K562 (cell line): ENCODE results near the gene CORIN. TPM values are rescaled to one million over a fixed set of nuclear protein-coding genes. Genes with fewer than 3 reads are reported as not detected.

ENCODE experiments used
- ELF2 ChIP-seq: fragments of 250-450 bp; sonication (Bioruptor Pico); IDR thresholded peaks from 2 replicates; pipeline ENCODE4 v1.5.0; 2021; ENCODE audit warnings: mild to moderate bottlenecking
- MAZ ChIP-seq, 2 experiments: fragments of 450-650 bp in 1 of 2; sonication (generic) in 1 of 2; formaldehyde crosslinking; IDR thresholded peaks in 1 of 2; conservative IDR thresholded peaks in 1 of 2; 2 replicates each; pipeline versions ENCODE4 v1.4.0 to v1.5.0; 2020; ENCODE audit warnings: mild to moderate bottlenecking in 1 of 2, missing genetic modification reagents in 1 of 2
- MCM3 ChIP-seq: fragments of 450-650 bp; IDR thresholded peaks from 2 replicates; pipeline ENCODE4 v1.6.1; 2016
- RFX1 ChIP-seq: fragments of 450-650 bp; IDR thresholded peaks from 2 replicates; pipeline ENCODE4 v1.6.1; 2016; ENCODE audit warnings: mild to moderate bottlenecking, moderate library complexity
- SRSF3 ChIP-seq: fragments of 200-400 bp; formaldehyde crosslinking; IDR thresholded peaks from 2 replicates; pipeline ENCODE4 v1.6.1; 2016; ENCODE audit warnings: mild to moderate bottlenecking, low read length, moderate library complexity; ENCODE audit not compliant: insufficient read depth
- ZKSCAN1 ChIP-seq: fragments of 150-350 bp; IDR thresholded peaks from 2 replicates; pipeline ENCODE4 v1.6.1; 2016; ENCODE audit warnings: low read depth, low read length
- ZNF212 ChIP-seq: fragments of 450-650 bp; formaldehyde crosslinking; IDR thresholded peaks from 2 replicates; pipeline ENCODE4 v1.4.0; 2020; ENCODE audit warnings: mild to moderate bottlenecking
- polyA plus RNA-seq, 8 experiments: library from polyadenylated mRNA; depleted of rRNA in 4 of 8; stranded (reverse) in 5 of 8; unstranded in 3 of 8; fragments of >200 nt; fragmentation: Nextera tagmentation in 2 of 8; fragmentation: Illumina TruSeq in 1 of 8; extraction: Ambion mirVana in 2 of 8; extraction: Trizol in 1 of 8; gene quantifications; 2 replicates each; pipeline versions ENCODE4 v1.2.1 to v1.2.3, GENCODE V29; 2011 to 2014; ENCODE audit warnings: inconsistent platforms in 1 of 8, missing spikeins in 1 of 8
- total RNA-seq, 7 experiments: library from RNA; depleted of rRNA in 6 of 7; stranded (reverse); fragments of >200 nt in 6 of 7; fragmentation: Illumina TruSeq in 2 of 7; extraction: Trizol in 2 of 7; gene quantifications; 2 replicates each; pipeline versions ENCODE4 v1.2.1 to v1.2.3, GENCODE V29; 2011 to 2021; ENCODE audit warnings: low replicate concordance in 1 of 7
- TF ChIP-seq, protein P1 (sequence below): fragments of 250-450 bp; sonication (Bioruptor Pico); IDR thresholded peaks from 2 replicates; pipeline ENCODE4 v1.4.0; 2020
- TF ChIP-seq, protein P2 (sequence below): fragments of 450-650 bp; conservative IDR thresholded peaks from 2 replicates; pipeline ENCODE4 v1.6.1; 2016; ENCODE audit warnings: missing genetic modification characterization, low read depth, mild to moderate bottlenecking, control low read depth, missing compliant biosample characterization
- TF ChIP-seq, protein P3 (sequence below): IDR thresholded peaks from 2 replicates; pipeline ENCODE4 v1.6.1; 2011; ENCODE audit warnings: borderline replicate concordance, low read depth, mild to moderate bottlenecking, moderate library complexity, low read length; ENCODE audit not compliant: insufficient read depth, poor library complexity, severe bottlenecking
- TF ChIP-seq, protein P4 (sequence below): fragments of 250-450 bp; sonication (Bioruptor Pico); IDR thresholded peaks from 2 replicates; pipeline ENCODE4 v1.8.0; 2022; ENCODE audit warnings: moderate library complexity, mild to moderate bottlenecking, inconsistent platforms
- TF ChIP-seq, protein P5 (sequence below): fragments of 450-650 bp; IDR thresholded peaks from 2 replicates; pipeline ENCODE4 v1.6.1; 2017; ENCODE audit warnings: mild to moderate bottlenecking, moderate library complexity
- TF ChIP-seq, protein P6 (sequence below): fragments of 450-650 bp; formaldehyde crosslinking; IDR thresholded peaks from 2 replicates; pipeline ENCODE4 v1.4.0; 2020; ENCODE audit warnings: mild to moderate bottlenecking, moderate library complexity

CORIN gene
- total and polyA plus RNA-seq, 9 of the 15 experiments (the other 6 are each of a cell fraction or from before 2014, with no cell fraction given) = 0.04 to 0.31 (median 0.08) TPM; not detected in 4

DNA sequence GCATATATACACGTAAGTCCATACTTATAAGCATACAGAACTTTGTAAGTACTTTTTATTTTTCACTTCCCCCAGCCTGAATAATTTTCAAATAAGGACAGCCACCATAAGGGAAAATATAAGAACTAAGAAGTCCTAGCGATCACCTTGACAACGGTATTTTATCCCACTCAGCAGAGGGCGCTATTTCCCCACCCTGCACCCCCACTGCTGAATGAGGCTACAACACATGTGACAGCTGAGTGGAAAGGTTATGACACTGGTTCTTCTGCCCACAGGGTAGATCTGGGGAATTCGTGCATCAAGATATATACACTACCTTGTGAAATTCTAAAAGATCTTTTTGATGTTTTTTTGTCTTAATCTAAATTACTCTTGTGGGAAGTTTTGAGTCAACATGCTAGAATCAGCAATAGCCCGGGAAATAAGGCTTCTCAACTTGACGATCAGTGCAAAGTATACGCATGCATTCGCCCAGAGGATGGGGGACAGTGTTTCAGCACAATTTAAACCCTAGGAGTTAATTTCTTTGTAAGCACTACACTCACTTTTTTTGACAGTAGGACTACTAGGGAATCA lies 151.5 kb downstream of the CORIN start (continued):
- TF ChIP-seq, protein P1, sequence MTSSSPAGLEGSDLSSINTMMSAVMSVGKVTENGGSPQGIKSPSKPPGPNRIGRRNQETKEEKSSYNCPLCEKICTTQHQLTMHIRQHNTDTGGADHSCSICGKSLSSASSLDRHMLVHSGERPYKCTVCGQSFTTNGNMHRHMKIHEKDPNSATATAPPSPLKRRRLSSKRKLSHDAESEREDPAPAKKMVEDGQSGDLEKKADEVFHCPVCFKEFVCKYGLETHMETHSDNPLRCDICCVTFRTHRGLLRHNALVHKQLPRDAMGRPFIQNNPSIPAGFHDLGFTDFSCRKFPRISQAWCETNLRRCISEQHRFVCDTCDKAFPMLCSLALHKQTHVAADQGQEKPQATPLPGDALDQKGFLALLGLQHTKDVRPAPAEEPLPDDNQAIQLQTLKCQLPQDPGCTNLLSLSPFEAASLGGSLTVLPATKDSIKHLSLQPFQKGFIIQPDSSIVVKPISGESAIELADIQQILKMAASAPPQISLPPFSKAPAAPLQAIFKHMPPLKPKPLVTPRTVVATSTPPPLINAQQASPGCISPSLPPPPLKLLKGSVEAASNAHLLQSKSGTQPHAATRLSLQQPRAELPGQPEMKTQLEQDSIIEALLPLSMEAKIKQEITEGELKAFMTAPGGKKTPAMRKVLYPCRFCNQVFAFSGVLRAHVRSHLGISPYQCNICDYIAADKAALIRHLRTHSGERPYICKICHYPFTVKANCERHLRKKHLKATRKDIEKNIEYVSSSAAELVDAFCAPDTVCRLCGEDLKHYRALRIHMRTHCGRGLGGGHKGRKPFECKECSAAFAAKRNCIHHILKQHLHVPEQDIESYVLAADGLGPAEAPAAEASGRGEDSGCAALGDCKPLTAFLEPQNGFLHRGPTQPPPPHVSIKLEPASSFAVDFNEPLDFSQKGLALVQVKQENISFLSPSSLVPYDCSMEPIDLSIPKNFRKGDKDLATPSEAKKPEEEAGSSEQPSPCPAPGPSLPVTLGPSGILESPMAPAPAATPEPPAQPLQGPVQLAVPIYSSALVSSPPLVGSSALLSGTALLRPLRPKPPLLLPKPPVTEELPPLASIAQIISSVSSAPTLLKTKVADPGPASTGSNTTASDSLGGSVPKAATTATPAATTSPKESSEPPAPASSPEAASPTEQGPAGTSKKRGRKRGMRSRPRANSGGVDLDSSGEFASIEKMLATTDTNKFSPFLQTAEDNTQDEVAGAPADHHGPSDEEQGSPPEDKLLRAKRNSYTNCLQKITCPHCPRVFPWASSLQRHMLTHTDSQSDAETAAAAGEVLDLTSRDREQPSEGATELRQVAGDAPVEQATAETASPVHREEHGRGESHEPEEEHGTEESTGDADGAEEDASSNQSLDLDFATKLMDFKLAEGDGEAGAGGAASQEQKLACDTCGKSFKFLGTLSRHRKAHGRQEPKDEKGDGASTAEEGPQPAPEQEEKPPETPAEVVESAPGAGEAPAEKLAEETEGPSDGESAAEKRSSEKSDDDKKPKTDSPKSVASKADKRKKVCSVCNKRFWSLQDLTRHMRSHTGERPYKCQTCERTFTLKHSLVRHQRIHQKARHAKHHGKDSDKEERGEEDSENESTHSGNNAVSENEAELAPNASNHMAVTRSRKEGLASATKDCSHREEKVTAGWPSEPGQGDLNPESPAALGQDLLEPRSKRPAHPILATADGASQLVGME = no peak
- TF ChIP-seq, protein P2, sequence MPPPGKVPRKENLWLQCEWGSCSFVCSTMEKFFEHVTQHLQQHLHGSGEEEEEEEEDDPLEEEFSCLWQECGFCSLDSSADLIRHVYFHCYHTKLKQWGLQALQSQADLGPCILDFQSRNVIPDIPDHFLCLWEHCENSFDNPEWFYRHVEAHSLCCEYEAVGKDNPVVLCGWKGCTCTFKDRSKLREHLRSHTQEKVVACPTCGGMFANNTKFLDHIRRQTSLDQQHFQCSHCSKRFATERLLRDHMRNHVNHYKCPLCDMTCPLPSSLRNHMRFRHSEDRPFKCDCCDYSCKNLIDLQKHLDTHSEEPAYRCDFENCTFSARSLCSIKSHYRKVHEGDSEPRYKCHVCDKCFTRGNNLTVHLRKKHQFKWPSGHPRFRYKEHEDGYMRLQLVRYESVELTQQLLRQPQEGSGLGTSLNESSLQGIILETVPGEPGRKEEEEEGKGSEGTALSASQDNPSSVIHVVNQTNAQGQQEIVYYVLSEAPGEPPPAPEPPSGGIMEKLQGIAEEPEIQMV (tag) = no peak
- TF ChIP-seq ZKSCAN1 = no peak
- TF ChIP-seq, protein P3, sequence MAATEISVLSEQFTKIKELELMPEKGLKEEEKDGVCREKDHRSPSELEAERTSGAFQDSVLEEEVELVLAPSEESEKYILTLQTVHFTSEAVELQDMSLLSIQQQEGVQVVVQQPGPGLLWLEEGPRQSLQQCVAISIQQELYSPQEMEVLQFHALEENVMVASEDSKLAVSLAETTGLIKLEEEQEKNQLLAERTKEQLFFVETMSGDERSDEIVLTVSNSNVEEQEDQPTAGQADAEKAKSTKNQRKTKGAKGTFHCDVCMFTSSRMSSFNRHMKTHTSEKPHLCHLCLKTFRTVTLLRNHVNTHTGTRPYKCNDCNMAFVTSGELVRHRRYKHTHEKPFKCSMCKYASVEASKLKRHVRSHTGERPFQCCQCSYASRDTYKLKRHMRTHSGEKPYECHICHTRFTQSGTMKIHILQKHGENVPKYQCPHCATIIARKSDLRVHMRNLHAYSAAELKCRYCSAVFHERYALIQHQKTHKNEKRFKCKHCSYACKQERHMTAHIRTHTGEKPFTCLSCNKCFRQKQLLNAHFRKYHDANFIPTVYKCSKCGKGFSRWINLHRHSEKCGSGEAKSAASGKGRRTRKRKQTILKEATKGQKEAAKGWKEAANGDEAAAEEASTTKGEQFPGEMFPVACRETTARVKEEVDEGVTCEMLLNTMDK = peak; percentile 26
- no peak for TF ChIP-seq ZNF212 (CRISPR knock-in tag)
- TF ChIP-seq MCM3 = no peak
- TF ChIP-seq MAZ (CRISPR knock-in tag; conservative IDR thresholded peaks at IDR 0.05 in 1 of 2, IDR thresholded peaks at IDR 0.05 in 1 of 2) = no peak
- TF ChIP-seq, protein P4, sequence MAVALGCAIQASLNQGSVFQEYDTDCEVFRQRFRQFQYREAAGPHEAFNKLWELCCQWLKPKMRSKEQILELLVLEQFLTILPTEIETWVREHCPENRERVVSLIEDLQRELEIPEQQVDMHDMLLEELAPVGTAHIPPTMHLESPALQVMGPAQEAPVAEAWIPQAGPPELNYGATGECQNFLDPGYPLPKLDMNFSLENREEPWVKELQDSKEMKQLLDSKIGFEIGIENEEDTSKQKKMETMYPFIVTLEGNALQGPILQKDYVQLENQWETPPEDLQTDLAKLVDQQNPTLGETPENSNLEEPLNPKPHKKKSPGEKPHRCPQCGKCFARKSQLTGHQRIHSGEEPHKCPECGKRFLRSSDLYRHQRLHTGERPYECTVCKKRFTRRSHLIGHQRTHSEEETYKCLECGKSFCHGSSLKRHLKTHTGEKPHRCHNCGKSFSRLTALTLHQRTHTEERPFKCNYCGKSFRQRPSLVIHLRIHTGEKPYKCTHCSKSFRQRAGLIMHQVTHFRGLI = no peak
- no peak for TF ChIP-seq SRSF3
- TF ChIP-seq, protein P5, sequence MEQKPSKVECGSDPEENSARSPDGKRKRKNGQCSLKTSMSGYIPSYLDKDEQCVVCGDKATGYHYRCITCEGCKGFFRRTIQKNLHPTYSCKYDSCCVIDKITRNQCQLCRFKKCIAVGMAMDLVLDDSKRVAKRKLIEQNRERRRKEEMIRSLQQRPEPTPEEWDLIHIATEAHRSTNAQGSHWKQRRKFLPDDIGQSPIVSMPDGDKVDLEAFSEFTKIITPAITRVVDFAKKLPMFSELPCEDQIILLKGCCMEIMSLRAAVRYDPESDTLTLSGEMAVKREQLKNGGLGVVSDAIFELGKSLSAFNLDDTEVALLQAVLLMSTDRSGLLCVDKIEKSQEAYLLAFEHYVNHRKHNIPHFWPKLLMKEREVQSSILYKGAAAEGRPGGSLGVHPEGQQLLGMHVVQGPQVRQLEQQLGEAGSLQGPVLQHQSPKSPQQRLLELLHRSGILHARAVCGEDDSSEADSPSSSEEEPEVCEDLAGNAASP = no peak
- TF ChIP-seq RFX1 = peak; percentile 82
- TF ChIP-seq, protein P6, sequence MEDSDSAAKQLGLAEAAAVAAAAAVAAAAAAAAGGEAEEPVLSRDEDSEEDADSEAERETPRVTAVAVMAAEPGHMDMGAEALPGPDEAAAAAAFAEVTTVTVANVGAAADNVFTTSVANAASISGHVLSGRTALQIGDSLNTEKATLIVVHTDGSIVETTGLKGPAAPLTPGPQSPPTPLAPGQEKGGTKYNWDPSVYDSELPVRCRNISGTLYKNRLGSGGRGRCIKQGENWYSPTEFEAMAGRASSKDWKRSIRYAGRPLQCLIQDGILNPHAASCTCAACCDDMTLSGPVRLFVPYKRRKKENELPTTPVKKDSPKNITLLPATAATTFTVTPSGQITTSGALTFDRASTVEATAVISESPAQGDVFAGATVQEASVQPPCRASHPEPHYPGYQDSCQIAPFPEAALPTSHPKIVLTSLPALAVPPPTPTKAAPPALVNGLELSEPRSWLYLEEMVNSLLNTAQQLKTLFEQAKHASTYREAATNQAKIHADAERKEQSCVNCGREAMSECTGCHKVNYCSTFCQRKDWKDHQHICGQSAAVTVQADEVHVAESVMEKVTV (CRISPR knock-in tag) = peak; percentile 21; the same call in 1 of the 2 replicates
- no peak for TF ChIP-seq ELF2 (CRISPR knock-in tag)
